ENCODE data around the gene CREBRF. TPM values are rescaled to one million over a fixed set of nuclear protein-coding genes. Genes with fewer than 3 reads are reported as not detected.
"Not testable (repeated sequence)": the region's sequence is repeated elsewhere in the genome, so short reads cannot be mapped to it uniquely, and the experiment has no call there.

The CREBRF gene
- total RNA-seq, 2 experiments from 2014 or later, result 24.2 to 25.4 TPM

- no peaks in the 10 kb centered on the region for H3K27me3 Mint-ChIP-seq
- CTCF ChIA-PET, result no interaction called here
- POLR2A ChIA-PET, result no interaction called here
- DNase-seq, result no peak
- H3K4me1 Mint-ChIP-seq, result peaks cover 2% of the 10 kb centered on the region
- no peak overlapping the region for H3K27ac Mint-ChIP-seq
- peaks cover 16% of the 10 kb centered on the region for H3K36me3 Mint-ChIP-seq (ENCODE audit: low read depth)
- peaks cover 7% of the 10 kb centered on the region for H3K9me3 Mint-ChIP-seq
- no peak overlapping the region for H3K4me3 Mint-ChIP-seq
These were observed 42.6 kb downstream of the CREBRF start for GRCh38 chr5:173098787-173099186.

GRCh38 chr5:173099461-173099860 is 43.3 kb downstream of the CREBRF start:
- H3K27ac Mint-ChIP-seq, result no peak overlapping the region
- POLR2A ChIA-PET, result interaction anchor here (0.7 kb wide), 1 partner anchor 10 kb away, joined by 3 read pairs; no protein-coding TSS in a partner anchor
- no peaks in the 10 kb centered on the region for H3K27me3 Mint-ChIP-seq
- peaks cover 7% of the 10 kb centered on the region for H3K9me3 Mint-ChIP-seq
- CTCF ChIA-PET, result no interaction called here
- peaks cover 16% of the 10 kb centered on the region for H3K36me3 Mint-ChIP-seq (ENCODE audit: low read depth)
- H3K4me1 Mint-ChIP-seq, result peaks cover 2% of the 10 kb centered on the region
- H3K4me3 Mint-ChIP-seq, result no peak overlapping the region
- no peak for DNase-seq

- POLR2A ChIA-PET, result no interaction called here
These were observed 45.1 kb downstream of the CREBRF start for GRCh38 chr5:173101245-173101644.

GRCh38 chr5:173103411-173103810 is 47.3 kb downstream of the CREBRF start:
- Mint-ChIP-seq H3K4me3 (no peak overlapping the region), H3K27me3 (no peaks in the 10 kb centered on the region), H3K27ac (no peak overlapping the region), H3K4me1 (peaks cover 3% of the 10 kb centered on the region), H3K9me3 (peaks cover 7% of the 10 kb centered on the region), H3K36me3 (ENCODE audit: low read depth) (peaks cover 16% of the 10 kb centered on the region)
- no peak for DNase-seq
- ChIA-PET CTCF (no interaction called here), POLR2A (interaction anchor here (0.7 kb wide), 1 partner anchor 61 kb away, joined by 3 read pairs; no protein-coding TSS in a partner anchor)

More at GRCh38 chr5:173101245-173101644, 45.1 kb downstream of the CREBRF start:
- H3K36me3 Mint-ChIP-seq (ENCODE audit: low read depth), result peaks cover 16% of the 10 kb centered on the region
- CTCF ChIA-PET, result no interaction called here
- no peaks in the 10 kb centered on the region for H3K27me3 Mint-ChIP-seq
- H3K4me1 Mint-ChIP-seq, result peaks cover 2% of the 10 kb centered on the region
- H3K27ac Mint-ChIP-seq, result no peak overlapping the region
- no peak overlapping the region for H3K4me3 Mint-ChIP-seq
- peaks cover 7% of the 10 kb centered on the region for H3K9me3 Mint-ChIP-seq
- no peak for DNase-seq

- Mint-ChIP-seq H3K36me3 (ENCODE audit: low read depth) (peaks cover 20% of the 10 kb centered on the region), H3K27ac (no peak overlapping the region), H3K9me3 (no peaks in the 10 kb centered on the region), H3K4me3 (no peak overlapping the region), H3K27me3 (no peaks in the 10 kb centered on the region), H3K4me1 (peaks cover 11% of the 10 kb centered on the region)
- ChIA-PET POLR2A (interaction anchor here (1.6 kb wide), 1 partner anchor 125 kb away, joined by 6 read pairs; the partner anchor contains the start of gene ATP6V0E1), CTCF (no interaction called here)
- no peak for DNase-seq
These were observed 52.8 kb downstream of the CREBRF start for GRCh38 chr5:173108914-173109313.

- peaks cover 3% of the 10 kb centered on the region for H3K4me1 Mint-ChIP-seq
- no peak overlapping the region for H3K27ac Mint-ChIP-seq
- no peak overlapping the region for H3K4me3 Mint-ChIP-seq
- peaks cover 2% of the 10 kb centered on the region for H3K9me3 Mint-ChIP-seq
- no peaks in the 10 kb centered on the region for H3K27me3 Mint-ChIP-seq
- ChIA-PET CTCF (interaction anchor here (0.8 kb wide), 1 partner anchor 31 kb away, joined by 3 read pairs; no protein-coding TSS in a partner anchor), POLR2A (no interaction called here)
- no peak for DNase-seq
- peaks cover 33% of the 10 kb centered on the region for H3K36me3 Mint-ChIP-seq (ENCODE audit: low read depth)
These were observed 58.4 kb downstream of the CREBRF start for GRCh38 chr5:173114536-173114935.

GRCh38 chr5:173119719-173120118 is 63.6 kb downstream of the CREBRF start:
- DNase-seq, result no peak
- ChIA-PET CTCF (no interaction called here), POLR2A (no interaction called here)
- Mint-ChIP-seq H3K9me3 (peaks cover 3% of the 10 kb centered on the region), H3K27me3 (no peaks in the 10 kb centered on the region), H3K27ac (no peak overlapping the region), H3K36me3 (ENCODE audit: low read depth) (peaks cover 26% of the 10 kb centered on the region), H3K4me3 (no peak overlapping the region), H3K4me1 (no peaks in the 10 kb centered on the region)

- H3K36me3 Mint-ChIP-seq (ENCODE audit: low read depth), result peaks cover 29% of the 10 kb centered on the region
- H3K4me1 Mint-ChIP-seq, result no peaks in the 10 kb centered on the region
- ChIA-PET CTCF (interaction anchor here (1.3 kb wide), 1 partner anchor 12 kb away, joined by 4 read pairs; no protein-coding TSS in a partner anchor), POLR2A (no interaction called here)
- H3K27ac Mint-ChIP-seq, result no peak overlapping the region
- DNase-seq, result no peak
- H3K4me3 Mint-ChIP-seq, result no peak overlapping the region
- H3K27me3 Mint-ChIP-seq, result no peaks in the 10 kb centered on the region
- peaks cover 3% of the 10 kb centered on the region for H3K9me3 Mint-ChIP-seq
These were observed 67.3 kb downstream of the CREBRF start for GRCh38 chr5:173123416-173123815.

- H3K9me3 Mint-ChIP-seq, H3K27me3 Mint-ChIP-seq, CTCF ChIA-PET, H3K4me3 Mint-ChIP-seq, H3K4me1 Mint-ChIP-seq, H3K27ac Mint-ChIP-seq, POLR2A ChIA-PET, DNase-seq: not testable (repeated sequence)
- H3K36me3 Mint-ChIP-seq (ENCODE audit: low read depth), result peaks cover 12% of the 10 kb centered on the region
These were observed 76.0 kb downstream of the CREBRF start for GRCh38 chr5:173132166-173132565.

- DNase-seq, result no peak
- H3K36me3 Mint-ChIP-seq (ENCODE audit: low read depth), result no peaks in the 10 kb centered on the region
- H3K4me3 Mint-ChIP-seq, result no peak overlapping the region
- H3K4me1 Mint-ChIP-seq, result no peaks in the 10 kb centered on the region
- POLR2A ChIA-PET, result interaction anchor here (1.4 kb wide), 1 partner anchor 154 kb away, joined by 7 read pairs; no protein-coding TSS in a partner anchor
- H3K9me3 Mint-ChIP-seq, result no peaks in the 10 kb centered on the region
- CTCF ChIA-PET, result interaction anchor here (2.1 kb wide), 1 partner anchor 424 kb away, joined by 4 read pairs; no protein-coding TSS in a partner anchor
- H3K27ac Mint-ChIP-seq, result no peak overlapping the region
- H3K27me3 Mint-ChIP-seq, result no peaks in the 10 kb centered on the region
These were observed 82.6 kb downstream of the CREBRF start for GRCh38 chr5:173138707-173139106.

GRCh38 chr5:173139631-173140030 is 83.5 kb downstream of the CREBRF start:
- peaks cover 3% of the 10 kb centered on the region for H3K4me1 Mint-ChIP-seq
- ChIA-PET POLR2A (interaction anchor here (1.4 kb wide), 1 partner anchor 155 kb away, joined by 7 read pairs; no protein-coding TSS in a partner anchor), CTCF (interaction anchor here (2.1 to 3.0 kb wide), 2 partner anchors 155 to 425 kb away, joined by 4 to 12 read pairs; partner anchors contain the start of gene ATP6V0E1)
- no peak overlapping the region for H3K27ac Mint-ChIP-seq
- H3K36me3 Mint-ChIP-seq (ENCODE audit: low read depth), result peaks cover 2% of the 10 kb centered on the region
- H3K4me3 Mint-ChIP-seq, result no peak overlapping the region
- H3K9me3 Mint-ChIP-seq, result no peaks in the 10 kb centered on the region
- H3K27me3 Mint-ChIP-seq, result no peaks in the 10 kb centered on the region
- no peak for DNase-seq

- ChIA-PET CTCF (interaction anchor here (0.9 to 3.0 kb wide), 3 partner anchors 83 to 156 kb away, joined by 5 to 12 read pairs (median 5); partner anchors contain the start of gene ATP6V0E1), POLR2A (interaction anchor here (2.5 kb wide), 1 partner anchor 84 kb away, joined by 5 read pairs; no protein-coding TSS in a partner anchor)
- Mint-ChIP-seq H3K27ac (no peak overlapping the region), H3K9me3 (no peaks in the 10 kb centered on the region), H3K4me3 (no peak overlapping the region), H3K36me3 (ENCODE audit: low read depth) (peaks cover 2% of the 10 kb centered on the region), H3K27me3 (no peaks in the 10 kb centered on the region), H3K4me1 (peaks cover 10% of the 10 kb centered on the region)
- no peak for DNase-seq
These were observed 84.6 kb downstream of the CREBRF start for GRCh38 chr5:173140769-173141168.

- DNase-seq, result no peak
- CTCF ChIA-PET, result interaction anchor here (0.7 to 5.4 kb wide), 2 partner anchors 79 to 159 kb away, joined by 4 to 42 read pairs; partner anchors contain the start of gene ATP6V0E1
- POLR2A ChIA-PET, result interaction anchor here (1.8 to 2.2 kb wide), 2 partner anchors 108 to 160 kb away, joined by 8 to 31 read pairs; partner anchors contain the start of gene ATP6V0E1
- H3K27ac Mint-ChIP-seq, result no peak overlapping the region
- H3K27me3 Mint-ChIP-seq, result no peaks in the 10 kb centered on the region
- H3K4me3 Mint-ChIP-seq, result no peak overlapping the region
- peaks cover 7% of the 10 kb centered on the region for H3K36me3 Mint-ChIP-seq (ENCODE audit: low read depth)
- peaks cover 17% of the 10 kb centered on the region for H3K4me1 Mint-ChIP-seq
- no peaks in the 10 kb centered on the region for H3K9me3 Mint-ChIP-seq
These were observed 87.4 kb downstream of the CREBRF start for GRCh38 chr5:173143567-173143966.

Measured in activated CD4-positive, alpha-beta memory T cell treated with anti-CD3 and anti-CD28 coated beads, Interleukin-2, amount 10 ng/mL, durations not matched to agents 7 days and 5 days (primary cell).